Measurements from ENCODE around the gene TMEM150C.

Gene TMEM150C

DNA sequence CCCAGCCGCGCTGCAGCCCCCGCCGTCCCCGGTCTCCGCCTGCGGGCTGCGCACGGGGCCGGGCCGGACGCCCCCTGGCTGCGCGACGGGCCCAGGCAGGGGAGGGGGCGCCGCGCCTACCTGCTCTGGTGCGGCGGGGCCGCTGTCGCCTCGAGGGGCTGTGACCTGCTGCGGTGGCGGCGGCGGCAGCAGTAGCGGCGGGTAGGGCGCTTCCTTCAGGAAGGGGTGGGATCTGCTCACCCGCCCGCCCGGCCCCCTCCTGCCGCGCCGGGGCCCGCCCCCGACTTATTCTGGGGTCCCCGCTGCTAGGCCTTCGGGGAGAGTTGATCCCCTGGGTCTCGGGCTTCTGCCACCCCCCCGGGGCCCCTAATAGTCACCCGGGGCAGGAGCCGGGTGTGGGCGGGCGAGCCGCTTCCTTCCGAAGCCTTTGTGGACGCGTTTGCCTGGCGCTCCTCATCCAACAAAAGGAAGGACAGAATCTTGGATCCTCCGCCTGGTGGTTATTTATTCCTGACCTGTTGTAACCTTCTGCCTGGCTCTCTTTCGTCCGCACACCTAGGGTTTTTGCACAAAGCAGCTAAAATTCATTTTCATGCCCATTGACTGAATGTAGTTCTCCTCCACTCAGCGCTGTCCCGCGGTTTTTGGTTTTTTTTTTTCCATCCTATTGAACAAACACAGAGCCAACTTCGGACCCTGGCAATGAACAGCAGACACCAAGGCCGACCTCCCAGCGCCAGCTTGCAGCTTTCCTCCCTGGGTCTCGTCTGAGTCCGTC lies at the start of gene TMEM150C:
TMEM150C (minus strand) TSS at position 203 of the 778 bp plus-strand sequence. CDS start 57,331 bp downstream, outside the sequence.
- DNase-seq: no peak

GRCh38 chr4:82611527-82611926 lies 49.7 kb upstream of the TMEM150C start:
- no peak for DNase-seq

- DNase-seq: no peak
Measured at GRCh38 chr4:82610041-82610440, 48.3 kb upstream of the TMEM150C start.

GRCh38 chr4:82606622-82607021 lies 44.8 kb upstream of the TMEM150C start:
- no peak for DNase-seq

GRCh38 chr4:82604522-82604921 lies 42.7 kb upstream of the TMEM150C start:
- DNase-seq: no peak

DNA sequence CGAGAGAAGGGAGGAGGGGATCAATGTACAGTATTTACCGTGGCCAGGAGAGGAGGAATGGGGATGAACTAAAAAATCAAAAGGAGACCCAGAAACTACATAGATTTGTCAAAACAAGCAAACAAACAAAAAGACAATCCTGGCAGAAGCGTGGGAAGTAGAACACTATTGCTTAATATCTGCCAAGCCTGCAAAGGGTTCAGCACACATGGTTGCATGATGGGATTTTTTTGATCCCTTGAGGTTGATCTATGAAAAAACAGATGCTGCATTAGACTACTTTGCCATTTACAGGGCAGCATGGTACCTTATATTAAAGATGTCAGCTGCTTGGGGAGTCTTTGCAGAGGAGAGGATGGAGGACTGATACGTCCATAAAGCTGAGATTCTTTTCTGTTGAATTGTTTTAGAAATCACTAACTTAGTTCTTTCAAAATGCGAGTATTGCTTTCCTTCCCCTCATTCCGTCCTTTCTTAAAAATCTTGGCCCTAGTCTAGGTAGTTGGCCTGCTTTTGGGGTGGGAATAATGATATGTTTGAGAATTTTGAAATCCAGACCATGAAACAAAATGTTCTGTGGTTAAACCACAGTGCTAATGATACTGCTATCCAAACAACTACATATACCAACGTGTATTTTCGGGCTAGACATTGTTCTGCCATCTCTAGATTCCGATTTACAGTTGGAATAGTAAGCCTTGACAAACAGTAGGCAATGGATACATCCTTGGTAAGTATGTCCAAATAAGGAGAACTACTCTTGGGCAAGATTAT lies 39.6 kb upstream of the TMEM150C start:
- DNase-seq: no peak

DNA sequence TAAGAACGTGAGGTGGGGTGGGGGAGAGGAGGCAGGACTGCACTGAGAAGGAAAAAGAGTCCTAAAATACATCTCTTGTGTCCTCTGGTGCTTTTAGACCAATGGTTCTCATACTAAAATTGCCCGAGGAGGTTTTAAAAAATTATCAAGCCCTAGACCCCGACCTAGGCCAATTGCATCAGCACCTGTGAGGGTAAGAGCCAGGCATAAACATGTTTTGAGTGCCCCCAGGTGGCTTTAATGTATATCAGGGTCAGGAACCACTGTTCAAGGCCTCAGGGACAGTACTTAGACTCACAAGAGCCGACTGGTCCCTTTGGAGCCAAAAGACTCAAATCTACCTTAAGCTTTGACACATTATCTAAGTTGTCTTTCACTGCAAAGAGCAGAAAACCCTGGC lies 37.5 kb upstream of the TMEM150C start:
- no peak for DNase-seq

- DNase-seq: no peak
Measured at GRCh38 chr4:82594456-82594855, 32.7 kb upstream of the TMEM150C start.

DNA sequence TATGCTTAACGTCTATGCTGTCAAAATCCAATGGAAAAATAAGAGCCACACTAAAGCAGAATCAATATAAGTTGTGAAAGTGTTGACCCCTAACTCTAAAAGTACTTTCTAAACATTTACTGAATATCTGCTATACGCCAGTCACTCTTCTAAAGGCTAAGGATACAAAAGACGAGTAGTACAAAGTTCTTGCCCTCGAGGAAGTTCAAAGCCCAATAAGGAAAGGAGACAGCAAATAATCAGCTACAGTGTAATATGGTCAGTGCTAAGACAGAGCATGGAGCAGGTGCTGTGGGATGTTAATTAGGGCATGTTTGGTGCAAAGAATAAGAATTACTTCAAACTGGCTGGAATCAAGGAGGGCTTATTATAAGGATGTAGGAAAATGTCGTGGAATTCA lies 31.6 kb upstream of the TMEM150C start:
- DNase-seq: no peak

DNA sequence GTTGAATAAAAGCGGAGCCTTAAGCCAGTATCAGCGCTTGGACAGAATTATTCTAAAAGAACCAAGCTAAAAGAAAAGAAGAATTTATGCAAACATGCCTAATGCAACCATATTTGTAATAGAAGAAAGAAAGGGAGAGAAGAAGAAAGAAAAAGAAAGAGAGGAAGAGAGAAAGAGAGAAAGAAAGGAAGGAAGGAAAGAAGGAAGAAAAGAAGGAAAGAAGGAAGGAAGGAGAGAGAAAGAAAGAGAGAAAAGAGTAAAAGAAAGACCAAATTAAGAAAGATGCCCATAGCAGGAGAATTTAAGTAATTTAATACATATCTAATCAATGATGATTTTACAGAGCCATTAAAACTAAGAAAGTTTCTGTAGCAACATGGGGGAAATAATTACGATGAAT lies 30.9 kb upstream of the TMEM150C start:
- no peak for DNase-seq

GRCh38 chr4:82591592-82591991 lies 29.8 kb upstream of the TMEM150C start:
- DNase-seq: no peak

GRCh38 chr4:82589756-82590155 lies 28.0 kb upstream of the TMEM150C start:
- DNase-seq: no peak

GRCh38 chr4:82588771-82589270 lies 27.0 kb upstream of the TMEM150C start:
- DNase-seq: no peak

DNA sequence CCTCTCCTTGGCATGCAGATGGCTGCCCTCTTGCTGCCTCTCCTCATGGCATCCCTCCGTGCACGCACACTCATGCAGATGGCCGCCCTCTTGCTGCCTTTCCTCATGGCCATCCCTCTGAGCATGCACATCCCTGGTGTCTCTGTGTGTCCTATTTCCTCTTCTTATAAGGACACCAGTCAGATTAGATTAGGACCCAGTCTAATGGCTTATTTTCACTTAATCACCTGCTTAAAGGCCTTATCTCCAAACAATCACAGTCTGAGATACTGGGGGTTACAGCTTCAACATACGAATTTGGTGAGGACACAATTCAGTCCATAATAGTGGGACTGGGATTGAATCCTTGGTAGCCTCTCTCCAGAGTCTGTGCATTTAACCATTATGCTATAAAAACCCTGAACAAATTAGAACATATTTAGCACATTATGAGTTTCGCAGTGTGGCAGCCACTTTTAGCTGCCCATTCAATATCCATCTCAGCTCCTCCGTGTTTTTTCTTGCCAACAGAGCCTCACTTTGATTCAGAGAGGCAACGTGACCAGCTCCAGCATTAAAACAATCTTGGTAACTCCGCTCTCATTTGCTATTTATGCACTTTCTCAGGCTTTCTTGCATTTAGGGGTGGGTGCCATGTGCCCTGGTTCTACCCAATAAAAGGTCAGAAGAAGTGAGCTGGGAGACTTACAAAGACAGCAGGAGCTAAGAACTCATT lies 26.2 kb upstream of the TMEM150C start:
- DNase-seq: no peak

DNA sequence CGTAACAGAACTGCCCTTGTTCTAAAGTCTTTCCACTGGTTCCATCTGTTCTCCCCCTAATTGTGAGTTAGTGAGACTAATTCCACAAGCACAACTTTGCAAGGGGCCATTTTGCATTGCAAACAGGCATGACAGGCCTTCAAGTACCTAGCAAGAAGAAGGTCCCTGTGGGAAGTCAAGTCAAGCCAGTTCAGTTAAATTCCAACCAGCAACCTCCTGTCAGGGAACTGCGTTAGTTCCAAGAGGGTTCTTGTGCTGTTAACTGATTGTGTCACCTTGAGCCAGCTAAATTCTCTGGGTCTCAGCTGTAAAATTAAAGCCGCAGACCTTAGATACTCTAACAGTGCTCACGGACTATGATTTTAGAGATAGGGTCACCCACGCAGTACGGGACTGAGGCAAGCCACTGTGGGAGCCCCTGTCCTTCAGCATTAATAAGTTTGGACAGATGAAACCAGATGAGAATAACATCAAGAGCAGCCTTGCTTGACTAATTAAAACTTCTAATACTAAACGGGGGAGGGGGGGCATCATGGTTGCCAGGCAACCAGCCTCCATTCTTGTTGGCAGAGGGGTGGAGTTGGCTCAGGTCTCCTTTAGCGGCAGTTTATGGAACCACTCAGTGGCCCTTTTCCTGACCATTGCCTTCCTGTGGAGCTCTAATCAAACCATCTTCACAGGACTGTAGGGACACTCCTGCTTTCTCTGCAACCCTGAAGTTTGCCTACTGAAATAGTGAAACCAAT lies 24.1 kb upstream of the TMEM150C start:
- DNase-seq: no peak

GRCh38 chr4:82584931-82585330 lies 23.1 kb upstream of the TMEM150C start:
- no peak for DNase-seq

DNA sequence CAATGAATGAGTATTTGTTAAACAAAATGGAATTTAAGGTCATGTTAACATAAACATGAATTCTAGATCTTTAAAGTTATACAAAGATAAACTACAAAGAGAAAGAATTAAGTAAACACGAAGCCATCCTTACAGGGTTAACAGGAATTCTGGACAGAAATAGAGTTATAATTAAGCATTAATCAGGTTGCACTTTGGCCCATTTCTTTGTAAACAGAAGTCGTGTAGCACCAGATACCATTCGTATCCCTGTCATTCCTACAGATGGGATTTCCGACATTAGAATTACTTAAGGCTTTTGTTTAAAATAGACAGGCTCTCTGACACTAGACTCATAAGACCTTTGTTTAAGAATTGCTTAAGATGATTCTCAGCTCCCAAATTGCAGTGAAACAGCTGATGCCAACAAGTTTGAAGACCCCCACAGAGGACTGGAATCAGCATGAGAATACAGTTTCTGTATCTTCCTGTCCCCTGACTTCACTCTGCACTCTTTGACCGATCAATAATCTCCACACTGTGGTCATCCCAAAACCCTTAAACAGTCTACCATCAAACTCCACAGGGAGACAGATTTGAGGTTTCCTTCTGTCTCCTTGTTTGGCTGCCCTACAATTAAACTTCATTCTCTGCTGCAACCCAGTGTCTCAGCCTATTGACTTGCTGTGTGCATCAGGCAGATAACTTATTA lies 22.3 kb upstream of the TMEM150C start:
- no peak for DNase-seq

DNA sequence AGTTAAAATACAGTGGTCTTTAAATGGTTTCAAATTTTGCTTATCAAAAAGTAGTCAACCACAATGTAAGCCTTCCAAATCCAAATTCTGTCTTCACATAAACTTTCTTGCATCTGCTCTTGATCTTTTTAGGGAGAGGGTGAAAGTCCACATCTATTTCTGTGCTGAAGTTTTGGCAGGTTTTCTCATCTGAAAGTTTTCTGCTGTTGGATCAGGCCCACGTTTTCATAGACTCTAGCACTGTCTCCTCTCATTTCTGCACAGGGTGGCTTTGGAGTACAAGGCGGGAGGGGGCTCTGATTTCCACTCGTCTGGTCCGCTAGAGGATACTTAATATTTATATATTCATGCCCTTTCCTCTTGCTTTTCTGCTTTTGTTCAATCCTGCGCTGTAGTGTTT lies 18.1 kb upstream of the TMEM150C start:
- DNase-seq: no peak

DNA sequence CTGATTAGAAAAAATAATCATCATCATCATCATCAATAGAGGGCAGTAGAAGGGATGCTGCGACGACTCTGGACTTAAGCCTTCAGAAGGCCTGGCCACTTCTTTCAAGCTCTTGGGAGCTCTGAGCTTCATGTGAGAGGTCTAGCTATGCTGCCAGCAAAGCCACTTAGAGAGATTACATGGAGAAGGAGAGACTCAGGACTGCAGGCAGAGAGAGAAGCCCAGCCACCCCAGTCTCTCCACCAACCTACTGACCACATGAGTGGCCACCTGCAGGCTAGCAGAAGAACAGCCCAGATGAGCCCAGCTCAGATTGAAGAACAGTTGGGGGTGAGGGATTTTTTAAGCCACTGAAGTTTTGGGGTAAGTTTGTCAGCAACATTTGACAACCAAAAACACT lies 17.1 kb upstream of the TMEM150C start:
- no peak for DNase-seq

GRCh38 chr4:82577451-82577850 lies 15.7 kb upstream of the TMEM150C start:
- no peak for DNase-seq

- no peak for DNase-seq
Measured at GRCh38 chr4:82569727-82570126, 7.9 kb upstream of the TMEM150C start.

GRCh38 chr4:82569076-82569475 lies 7.3 kb upstream of the TMEM150C start:
- no peak for DNase-seq

All from activated naive CD4-positive, alpha-beta T cell treated with Interleukin-2 at 50 U/mL for 16 hours (primary cell).